ENCODE data around the gene HIVEP3.

GRCh38 chr1:41819843-41820242 is 98.9 kb downstream of the HIVEP3 start:
- TF ChIP-seq CTCF (conservative IDR thresholded peaks at IDR 0.05; ENCODE audit: low read length) (no peak), EZH2phosphoT487 (IDR thresholded peaks at IDR 0.05; ENCODE audit: borderline replicate concordance) (no peak)

Measured in Loucy (cell line).